SHP77 (cell line): Measurements from ENCODE around the gene MBIP.

ENCODE experiments used
- DNase-seq, 2 experiments: peaks; one replicate each; lab custom pipeline; 2025; lab: John Stamatoyannopoulos, UW

Gene MBIP

DNA sequence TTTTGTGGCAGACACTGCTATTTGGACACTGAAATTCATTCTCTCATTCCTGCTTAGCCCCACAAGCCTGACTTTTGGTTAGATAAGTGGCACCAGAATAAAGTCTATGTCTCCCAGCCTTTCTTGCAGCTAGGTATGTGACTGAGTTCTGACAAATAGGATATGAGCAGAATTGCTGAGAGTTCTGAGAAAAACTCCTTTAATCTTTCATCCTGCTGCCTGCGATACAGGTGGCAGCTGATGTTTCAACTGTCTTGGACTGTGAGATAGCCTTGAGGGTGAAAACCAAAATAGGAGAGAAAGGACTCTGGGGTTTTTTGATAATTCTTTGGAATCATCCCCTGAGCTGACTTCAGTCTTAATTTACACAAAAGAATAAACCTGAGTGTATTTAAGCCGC is 55.8 kb downstream of the MBIP start:
- no peak for DNase-seq

DNA sequence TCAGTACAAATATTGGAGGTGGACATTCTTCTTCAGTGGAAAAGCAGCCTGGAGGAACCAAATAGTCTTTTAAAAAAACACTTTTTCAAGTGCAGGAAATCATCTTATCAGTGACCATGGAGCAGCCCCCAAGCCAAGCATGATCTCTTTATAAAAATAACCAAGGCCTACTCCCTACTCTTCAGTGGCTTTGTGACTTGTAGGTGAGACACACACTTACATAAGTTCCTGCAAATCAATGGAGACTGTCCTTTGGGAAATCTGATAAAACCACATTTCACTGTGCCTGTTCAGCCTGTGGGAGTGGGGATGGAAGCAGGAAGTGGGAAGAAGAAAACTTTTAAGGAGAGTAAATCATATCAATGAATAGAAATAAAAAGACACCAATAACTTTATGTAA is 56.3 kb downstream of the MBIP start:
- no peak for DNase-seq

DNA sequence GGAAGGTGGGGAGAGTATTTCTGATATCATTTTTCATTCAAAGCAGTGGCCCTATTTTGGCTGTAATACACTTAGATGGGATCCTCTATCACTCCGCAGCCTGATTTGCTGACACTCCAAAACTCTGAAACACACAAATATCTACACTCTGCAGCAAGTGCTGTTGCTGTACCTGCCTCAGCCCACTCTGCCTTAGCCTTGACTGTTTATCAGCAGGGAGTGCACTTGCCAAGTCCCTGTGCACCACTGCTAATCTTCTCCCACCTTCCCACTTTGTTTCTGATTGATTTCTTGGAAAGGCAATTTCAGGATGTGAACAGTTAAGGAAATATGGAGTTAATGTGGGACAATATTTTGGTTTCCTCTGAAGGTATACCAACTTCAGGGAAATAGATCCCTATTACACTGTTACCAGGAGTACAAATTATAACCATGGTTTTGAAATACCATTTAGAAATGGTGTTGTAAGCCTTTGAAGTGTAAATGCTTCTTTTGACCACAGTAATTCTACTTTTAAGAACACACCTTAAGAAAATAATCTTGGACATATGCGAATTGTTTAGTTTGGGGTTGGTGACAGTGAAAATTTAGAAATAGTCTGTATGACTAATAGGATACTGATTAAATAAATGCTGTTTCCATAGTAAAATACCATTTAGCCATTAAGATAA is 59.3 kb downstream of the MBIP start:
- DNase-seq: no peak

- no peak for DNase-seq
Measured at GRCh38 chr14:36258241-36258640, 62.2 kb downstream of the MBIP start.

DNA sequence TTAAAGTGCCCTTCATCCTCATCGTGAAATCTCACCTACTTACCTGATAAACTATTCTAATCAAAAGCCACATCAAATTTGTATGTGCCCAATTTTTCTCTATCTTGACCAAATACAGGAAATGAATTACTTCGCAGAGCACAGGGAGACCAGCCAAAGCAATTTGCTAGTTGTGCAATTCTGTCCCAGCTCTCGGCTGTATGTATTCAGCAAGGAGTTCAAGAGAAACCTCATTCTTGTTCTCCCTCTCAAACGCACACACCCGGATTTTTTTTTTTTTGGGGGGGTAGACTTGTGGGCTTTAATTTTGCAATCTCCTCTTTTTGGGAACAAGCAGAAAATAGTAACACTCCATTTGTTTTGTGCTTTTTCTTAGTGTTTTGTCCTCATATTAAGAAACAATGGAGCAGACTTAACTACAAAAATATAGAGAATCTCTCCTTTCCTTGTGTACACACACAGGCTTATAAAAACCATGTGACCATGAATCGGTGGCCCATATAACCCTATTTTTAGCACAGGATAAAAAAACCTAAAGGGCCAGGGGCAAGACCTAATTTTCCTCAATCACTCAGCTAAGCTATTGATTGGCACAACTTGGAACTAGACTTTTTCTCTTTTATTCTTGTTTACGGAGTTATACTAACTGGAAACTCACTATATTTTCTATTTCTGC is 64.2 kb downstream of the MBIP start:
- peak in 1 of 2 experiments; percentile 19 for DNase-seq

DNA sequence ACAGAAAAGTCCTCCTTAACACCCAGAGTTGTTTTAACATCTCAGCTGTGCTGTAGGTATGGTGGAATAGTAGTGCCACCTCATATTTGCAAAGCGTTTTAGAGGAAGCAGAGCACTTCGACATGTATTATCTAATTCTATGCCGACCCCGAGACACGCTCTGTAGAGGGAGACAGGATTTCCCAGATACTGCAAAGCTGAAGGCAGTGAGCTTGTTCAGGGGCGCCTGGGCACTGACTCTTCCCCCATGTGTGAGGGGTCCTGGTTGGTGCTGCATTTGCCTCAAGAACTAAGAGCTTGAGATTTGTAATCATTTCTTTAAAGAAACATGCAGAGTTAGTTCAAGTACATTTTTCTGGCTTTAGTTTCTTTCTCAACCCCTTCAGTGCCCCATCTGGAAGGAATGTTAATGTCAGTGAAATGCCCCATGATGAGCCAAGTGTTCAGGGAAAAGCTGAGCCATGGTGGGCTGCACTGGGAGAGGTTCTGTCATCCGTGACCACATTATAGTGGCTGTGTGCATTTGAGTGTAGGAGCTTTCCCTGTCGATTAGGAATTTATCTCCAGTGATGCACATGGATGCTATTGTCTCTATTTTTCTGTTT is 66.3 kb downstream of the MBIP start:
- DNase-seq: no peak
